IMR-90 (cell line): ENCODE data around the gene CDH13. TPM values are rescaled to one million over a fixed set of nuclear protein-coding genes. Genes with fewer than 3 reads are reported as not detected.

Experiments
- ATAC-seq: fragments of 200-7000 bp; cut with Tn5 transposase; 2 replicates; pipeline ENCODE4 v1.9.1; 2020; ENCODE audit warnings: low read depth, mild to moderate bottlenecking, moderate library complexity
- BruUV-seq: library from RNA; stranded (reverse); fragments of 400-500 nt; replicated peaks from 2 replicates; lab custom pipeline; 2021; lab: Mats Ljungman, UMichigan
- CTCF ChIA-PET: fragments of 300-600 bp; formaldehyde crosslinking; extraction: SDS; loops from one replicate; lab custom pipeline; 2021; ENCODE audit warnings: antibody characterized with exemption; lab: Yijun Ruan, JAX
- POLR2A ChIA-PET: fragments of 300-600 bp; sonication (Branson Sonifier 250); formaldehyde crosslinking; loops from one replicate; lab custom pipeline; 2022; ENCODE audit warnings: antibody characterized with exemption; ENCODE audit not compliant: unreplicated experiment; lab: Charles Lee
- DNase-seq: peaks from one replicate; pipeline ENCODE4 v3.0.0; 2013
- H2AFZ ChIP-seq: replicated peaks from 2 replicates; pipeline ENCODE3; 2013; ENCODE audit warnings: low read length, mild to moderate bottlenecking; ENCODE audit not compliant: poor library complexity
- H2AK5ac ChIP-seq: 2 replicates; pipeline ENCODE4 v1.6.1; 2013; ENCODE audit warnings: low read depth, low read length, inconsistent platforms
- H2AK9ac ChIP-seq: replicated peaks from 2 replicates; pipeline ENCODE3; 2013; ENCODE audit warnings: mild to moderate bottlenecking, low read depth, low read length, moderate library complexity; ENCODE audit not compliant: poor library complexity
- H2BK120ac ChIP-seq: 2 replicates; pipeline ENCODE4 v1.6.1; 2013; ENCODE audit warnings: low read depth, low read length, inconsistent platforms
- H2BK15ac ChIP-seq: 3 replicates; pipeline ENCODE4 v1.6.1; 2013; ENCODE audit warnings: low read depth, low read length, inconsistent platforms
- H2BK20ac ChIP-seq: 2 replicates; pipeline ENCODE4 v1.6.1; 2013; ENCODE audit warnings: low read depth, mild to moderate bottlenecking, inconsistent platforms, low read length, moderate library complexity
- H2BK5ac ChIP-seq: 2 replicates; pipeline ENCODE4 v1.6.1; 2013; ENCODE audit warnings: mild to moderate bottlenecking, low read depth, low read length, inconsistent platforms; ENCODE audit not compliant: poor library complexity, severe bottlenecking
- H3K14ac ChIP-seq: replicated peaks from 2 replicates; pipeline ENCODE4 v1.6.1; 2013; ENCODE audit warnings: low read depth, low read length, inconsistent platforms
- H3K18ac ChIP-seq: 2 replicates; pipeline ENCODE4 v1.6.1; 2013; ENCODE audit warnings: low read depth, low read length, control low read depth
- H3K23ac ChIP-seq: 2 replicates; pipeline ENCODE4 v1.6.1; 2013; ENCODE audit warnings: low read depth, low read length, inconsistent platforms
- H3K27ac ChIP-seq: 2 replicates; pipeline ENCODE4 v1.5.1; 2013; ENCODE audit warnings: mild to moderate bottlenecking, control low read depth, low read length; ENCODE audit not compliant: insufficient read depth
- H3K27me3 ChIP-seq: 2 replicates; pipeline ENCODE4 v1.6.1; 2013; ENCODE audit warnings: low read length; ENCODE audit not compliant: control insufficient read depth, insufficient read depth
- H3K36me3 ChIP-seq: 2 replicates; pipeline ENCODE4 v1.6.1; 2013; ENCODE audit warnings: low read length, mixed read lengths; ENCODE audit not compliant: control insufficient read depth, insufficient read depth
- H3K4ac ChIP-seq: 2 replicates; pipeline ENCODE4 v1.6.1; 2013; ENCODE audit warnings: low read depth, low read length, inconsistent platforms
- H3K4me1 ChIP-seq: 2 replicates; pipeline ENCODE4 v1.6.1; 2013; ENCODE audit warnings: low read length, mixed read lengths; ENCODE audit not compliant: control insufficient read depth, insufficient read depth
- H3K4me2 ChIP-seq: 2 replicates; pipeline ENCODE4 v1.6.1; 2013; ENCODE audit warnings: low read depth, mild to moderate bottlenecking, control low read depth, low read length, moderate library complexity
- H3K4me3 ChIP-seq: 2 replicates; pipeline ENCODE4 v1.5.1; 2013; ENCODE audit warnings: low read depth, mild to moderate bottlenecking, control low read depth, low read length, moderate library complexity; ENCODE audit not compliant: insufficient read depth
- H3K56ac ChIP-seq: 2 replicates; pipeline ENCODE4 v1.6.1; 2013; ENCODE audit warnings: low read length, inconsistent platforms; ENCODE audit not compliant: insufficient read depth; ENCODE audit errors: extremely low read depth
- H3K79me1 ChIP-seq, 2 experiments: 2 replicates each; pipeline ENCODE4 v1.6.1; 2013; ENCODE audit warnings: low read length in 2 of 2, inconsistent platforms in 1 of 2, low read depth in 1 of 2
- H3K9ac ChIP-seq: 2 replicates; pipeline ENCODE4 v1.6.1; 2013; ENCODE audit warnings: low read depth, low read length, control low read depth
- H3K9me1 ChIP-seq: 2 replicates; pipeline ENCODE4 v1.6.1; 2013; ENCODE audit warnings: low read length, inconsistent platforms; ENCODE audit not compliant: insufficient read depth
- H3K9me3 ChIP-seq: 2 replicates; pipeline ENCODE4 v1.6.1; 2013; ENCODE audit warnings: low read length; ENCODE audit not compliant: control insufficient read depth, insufficient read depth
- H4K20me1 ChIP-seq: 2 replicates; pipeline ENCODE4 v1.6.1; 2013; ENCODE audit warnings: low read length, inconsistent platforms; ENCODE audit not compliant: insufficient read depth
- H4K5ac ChIP-seq: 2 replicates; pipeline ENCODE4 v1.6.1; 2013; ENCODE audit warnings: mild to moderate bottlenecking, low read depth, low read length, control low read depth
- H4K8ac ChIP-seq, 2 experiments: 2 replicates each; pipeline ENCODE4 v1.6.1; 2013; ENCODE audit warnings: low read depth in 2 of 2, low read length in 2 of 2, control low read depth in 1 of 2, inconsistent platforms in 1 of 2
- H4K91ac ChIP-seq: 2 replicates; pipeline ENCODE4 v1.6.1; 2013; ENCODE audit warnings: low read depth, low read length, inconsistent platforms; ENCODE audit not compliant: insufficient read depth
- BHLHE40 ChIP-seq: fragments of 150-350 bp; IDR thresholded peaks from 2 replicates; pipeline ENCODE4 v1.6.1; 2016; ENCODE audit warnings: mild to moderate bottlenecking, low read depth, low read length
- CHD1 ChIP-seq: IDR thresholded peaks from 2 replicates; pipeline ENCODE4 v1.6.1; 2012; ENCODE audit warnings: low read depth, low read length, improper control_type of control experiment
- MXI1 ChIP-seq: IDR thresholded peaks from 2 replicates; pipeline ENCODE4 v1.6.1; 2012; ENCODE audit warnings: low read depth, mild to moderate bottlenecking, low read length, moderate library complexity, borderline replicate concordance
- POLR2A ChIP-seq: IDR thresholded peaks from 2 replicates; pipeline ENCODE4 v1.6.1; 2012; ENCODE audit warnings: mild to moderate bottlenecking, low read depth, low read length
- RAD21 ChIP-seq: IDR thresholded peaks from 2 replicates; pipeline ENCODE4 v1.6.1; 2012; ENCODE audit warnings: low read length, improper control_type of control experiment
- RCOR1 ChIP-seq: IDR thresholded peaks from 2 replicates; pipeline ENCODE4 v1.6.1; 2012; ENCODE audit warnings: mild to moderate bottlenecking, low read length, improper control_type of control experiment; ENCODE audit not compliant: insufficient replicate concordance
- WGBS, 2 experiments: methylation state at CpG; one replicate each; pipeline versions ENCODE4 v1.1.5 to v1.1.7; 2013; ENCODE audit warnings: missing lambda C conversion rate in 2 of 2; ENCODE audit not compliant: insufficient read length in 1 of 2; ENCODE audit errors: extremely low coverage in 2 of 2; 5-methylcytosine and 5-hydroxymethylcytosine counted together
- dilution Hi-C: fragments of 300-500 bp; cut with HindIII; formaldehyde crosslinking; loops from one replicate; pipeline ENCODE4 v1.14.3; 2018; ENCODE audit warnings: low sequenced_read_pairs; ENCODE audit not compliant: unreplicated experiment
- in situ Hi-C: fragments of 300-500 bp; cut with MboI; formaldehyde crosslinking; loops from 3 replicates; pipeline ENCODE4 v1.14.3; 2019; ENCODE audit warnings: low sequenced_read_pairs, inconsistent platforms, mixed read lengths
- intact Hi-C: fragments of 100-400 bp; cut with micrococcal nuclease; formaldehyde crosslinking; loops from 2 replicates; pipeline ENCODE4 v1.10.0; 2022
- polyA plus RNA-seq, 3 experiments: library from polyadenylated mRNA; depleted of rRNA; stranded (reverse); fragments of >200 nt; gene quantifications; 2 replicates each; pipeline ENCODE4 v1.2.3, GENCODE V29; 2012; ENCODE audit warnings: low replicate concordance in 1 of 3
- total RNA-seq: library from RNA; depleted of rRNA; stranded (reverse); fragments of >200 nt; gene quantifications from 2 replicates; pipeline ENCODE4 v1.2.3, GENCODE V29; 2012

Gene CDH13
- total and polyA plus RNA-seq, 2 of the 4 experiments (the other 2 are of a cell fraction), result 61.6 to 74.7 TPM

DNA sequence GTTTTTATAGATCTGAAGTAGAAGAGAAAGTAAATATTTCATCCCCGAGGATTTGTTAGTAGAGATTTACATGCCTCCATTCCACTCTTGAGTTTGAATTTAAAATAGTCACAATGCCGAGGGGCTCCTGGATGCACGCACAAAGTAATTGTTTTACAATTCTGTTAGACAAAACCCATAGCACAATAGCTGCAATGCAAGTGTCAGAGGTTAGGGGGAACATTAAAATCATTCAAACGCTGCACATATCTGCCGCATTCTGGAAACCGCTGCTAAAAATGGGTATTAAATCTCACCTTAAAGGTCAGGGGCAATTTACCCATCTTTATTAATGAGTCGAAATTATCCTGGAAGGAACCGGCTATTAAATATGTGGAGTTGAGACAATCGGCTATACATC is 652.5 kb downstream of the CDH13 start:
- in situ Hi-C loops, result no loop called here
- Histone ChIP-seq H2BK20ac (no peak overlapping the region), H3K4me3 (no peak overlapping the region), H4K5ac (no peak overlapping the region), H3K27ac (no peak overlapping the region), H2AFZ (no peak overlapping the region), H3K18ac (no peak overlapping the region), H2BK15ac (no peak overlapping the region), H4K20me1 (no peaks in the 10 kb centered on the region), H3K79me1 (no peaks in the 10 kb centered on the region), H4K91ac (no peak overlapping the region), H3K27me3 (no peaks in the 10 kb centered on the region), H3K4me2 (no peak overlapping the region), H2AK9ac (no peak overlapping the region), H3K4me1 (no peaks in the 10 kb centered on the region), H3K9me3 (no peaks in the 10 kb centered on the region), H4K8ac (no peak overlapping the region), H2AK5ac (no peak overlapping the region), H3K9me1 (no peaks in the 10 kb centered on the region), H2BK120ac (no peak overlapping the region), H3K14ac (no peak overlapping the region), H2BK5ac (no peak overlapping the region), H3K56ac (no peak overlapping the region), H3K36me3 (no peaks in the 10 kb centered on the region), H3K4ac (no peak overlapping the region), H3K9ac (no peak overlapping the region), H3K23ac (no peak overlapping the region)
- CTCF ChIA-PET, result no interaction called here
- POLR2A ChIA-PET, result no interaction called here
- dilution Hi-C loops, result no loop called here
- ATAC-seq (no peak), DNase-seq (no peak)
- TF ChIP-seq MXI1, result no peak
- no peak for TF ChIP-seq RAD21
- TF ChIP-seq CHD1, result no peak
- TF ChIP-seq BHLHE40, result no peak
- no peak for TF ChIP-seq RCOR1
- TF ChIP-seq POLR2A, result no peak
- intact Hi-C loops, result no loop called here
- no CpG with 5 or more reads among the region's 9 CpGs for WGBS, 2 experiments
- no TSS peak for BruUV-seq
